ENCODE measurements around the gene CYP1A1.

Gene CYP1A1

DNA sequence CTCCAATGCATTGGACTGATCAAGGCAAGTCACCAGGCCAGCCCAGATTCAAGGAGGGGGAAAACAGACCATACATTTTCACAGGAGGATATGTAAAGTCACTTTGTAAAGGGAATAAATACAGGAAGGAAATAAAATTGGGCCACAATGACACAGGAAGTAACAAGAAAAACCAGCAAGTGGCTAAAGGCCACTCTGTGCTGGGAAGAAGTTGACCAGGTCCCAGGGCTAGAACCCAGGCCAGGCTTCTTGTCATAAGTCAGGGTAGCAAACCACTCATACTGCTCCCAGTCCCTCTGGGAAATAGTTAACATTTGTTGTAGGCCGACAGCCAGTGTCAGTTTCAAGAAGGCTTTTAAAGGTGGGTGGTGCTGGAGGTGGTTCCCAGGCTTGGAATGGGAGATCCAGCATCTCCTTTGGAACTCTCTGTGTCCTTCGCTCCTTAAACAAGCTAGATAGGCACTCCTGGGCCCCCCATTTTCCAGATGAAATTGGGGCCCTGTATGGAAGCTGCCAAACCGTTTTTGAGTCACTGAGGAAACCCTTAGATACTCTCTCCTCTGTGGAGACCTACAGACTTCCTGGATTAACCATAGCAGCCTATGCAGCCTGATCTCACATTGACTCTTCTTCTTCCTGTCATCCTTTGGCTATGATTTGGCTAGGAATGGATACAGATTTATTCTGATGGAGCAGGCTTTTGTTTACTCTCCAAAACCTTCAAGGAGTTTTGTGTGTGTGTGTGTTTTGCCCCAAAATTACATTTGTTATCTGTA lies 14.8 kb downstream of the CYP1A1 start:
- Histone ChIP-seq H3K4me3 (ENCODE audit: low read length) (no peak overlapping the region), H3K27ac (ENCODE audit: low read depth, low read length) (no peak overlapping the region)

DNA sequence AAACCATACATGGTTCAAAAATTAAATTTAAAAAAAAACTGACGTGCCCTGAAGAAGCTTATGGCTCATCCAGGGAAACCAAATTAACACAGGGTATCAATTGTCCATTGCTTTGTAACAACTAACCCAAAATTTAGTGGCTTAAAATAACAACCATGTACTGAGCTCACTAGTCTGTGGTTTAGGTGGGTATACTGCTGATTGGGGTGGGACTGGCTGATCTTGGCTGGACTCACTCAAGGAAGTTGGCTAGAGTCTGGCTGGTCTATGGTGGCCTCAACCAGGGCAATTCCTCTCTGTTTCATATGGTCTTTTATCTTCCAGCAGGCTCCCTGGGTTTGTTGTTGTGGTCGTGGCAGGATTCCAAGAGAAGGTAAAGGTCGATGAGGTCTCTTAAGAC lies 15.4 kb downstream of the CYP1A1 start:
- Histone ChIP-seq H3K4me1 (ENCODE audit: control insufficient read depth, insufficient read depth, low read length) (no peaks in the 10 kb centered on the region), H3K27ac (ENCODE audit: low read depth, low read length) (no peak overlapping the region), H3K4me3 (ENCODE audit: low read length) (no peak overlapping the region), H3K27me3 (ENCODE audit: control insufficient read depth, insufficient read depth, low read length) (no peaks in the 10 kb centered on the region), H3K36me3 (ENCODE audit: control insufficient read depth, insufficient read depth, low read length) (no peaks in the 10 kb centered on the region), H3K9ac (ENCODE audit: low read length) (no peak overlapping the region)

More for the DNA sequence above, 14.8 kb downstream of the CYP1A1 start:
- Histone ChIP-seq H3K36me3 (ENCODE audit: control insufficient read depth, insufficient read depth, low read length) (no peaks in the 10 kb centered on the region), H3K9ac (ENCODE audit: low read length) (no peak overlapping the region), H3K27me3 (ENCODE audit: control insufficient read depth, insufficient read depth, low read length) (no peaks in the 10 kb centered on the region), H3K4me1 (ENCODE audit: control insufficient read depth, insufficient read depth, low read length) (no peaks in the 10 kb centered on the region)

DNA sequence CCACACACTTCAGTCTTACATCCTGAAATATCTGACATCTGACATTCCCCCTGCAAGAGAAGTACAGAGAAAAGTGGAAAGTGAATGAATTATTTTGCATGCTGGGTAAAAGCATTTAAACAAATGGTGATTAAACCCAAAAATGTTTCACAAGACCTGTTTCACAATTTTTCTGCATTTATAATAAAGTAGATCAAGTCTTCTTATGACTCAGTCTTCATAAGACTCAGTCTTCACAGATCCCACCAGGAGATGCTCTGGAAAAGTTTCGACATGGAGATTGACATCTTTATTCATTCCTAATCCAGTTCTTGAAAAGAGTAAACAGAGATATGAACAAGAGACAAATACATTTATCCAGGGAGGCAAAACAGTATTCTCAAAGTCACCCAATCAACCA lies 16.3 kb downstream of the CYP1A1 start:
- H3K36me3 ChIP-seq (ENCODE audit: control insufficient read depth, insufficient read depth, low read length) = no peaks in the 10 kb centered on the region
- H3K4me1 ChIP-seq (ENCODE audit: control insufficient read depth, insufficient read depth, low read length) = no peaks in the 10 kb centered on the region
- no peak overlapping the region for H3K27ac ChIP-seq (ENCODE audit: low read depth, low read length)
- no peaks in the 10 kb centered on the region for H3K27me3 ChIP-seq (ENCODE audit: control insufficient read depth, insufficient read depth, low read length)
- no peak overlapping the region for H3K9ac ChIP-seq (ENCODE audit: low read length)
- H3K4me3 ChIP-seq (ENCODE audit: low read length) = no peak overlapping the region

DNA sequence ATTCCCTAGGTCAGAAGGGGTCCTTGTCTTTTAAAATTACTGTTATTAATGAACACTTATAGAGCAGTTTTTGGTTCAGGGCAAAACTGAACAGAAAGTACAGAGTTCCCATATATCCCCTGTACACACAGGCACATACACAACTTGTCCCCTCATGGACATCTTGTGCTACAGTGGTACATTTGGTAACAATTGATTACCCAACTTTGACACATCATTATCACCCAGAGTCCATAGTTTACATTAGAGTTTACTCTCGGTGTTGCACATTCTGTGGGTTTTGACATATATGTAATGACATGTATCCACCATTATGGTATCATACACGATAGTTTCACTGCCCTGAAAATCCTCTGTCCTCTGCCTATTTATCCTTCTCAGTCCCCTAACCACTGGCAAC lies 28.5 kb downstream of the CYP1A1 start:
- no peak overlapping the region for H3K9ac ChIP-seq (ENCODE audit: low read length)

DNA sequence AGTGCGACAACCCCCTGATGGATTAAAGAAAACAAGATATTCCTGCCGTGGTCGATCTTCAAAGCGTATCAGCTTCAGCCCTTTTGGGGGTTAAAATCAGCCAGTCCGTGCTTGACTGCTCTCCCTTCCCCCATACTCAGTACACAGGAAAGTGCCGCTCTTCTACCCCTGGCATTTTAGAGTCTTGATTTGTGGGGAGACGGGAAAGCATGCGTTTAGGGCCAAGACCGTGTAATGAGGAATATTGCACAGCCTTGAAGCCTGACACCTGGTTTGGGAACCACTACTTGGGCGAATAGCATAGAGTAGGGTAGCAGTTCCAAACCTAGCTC lies 29.0 kb downstream of the CYP1A1 start:
- Histone ChIP-seq H3K4me3 (ENCODE audit: low read length) (peak overlapping the region; percentile 74), H3K27me3 (ENCODE audit: control insufficient read depth, insufficient read depth, low read length) (no peaks in the 10 kb centered on the region), H3K9ac (ENCODE audit: low read length) (peak overlapping the region; percentile 28), H3K36me3 (ENCODE audit: control insufficient read depth, insufficient read depth, low read length) (no peaks in the 10 kb centered on the region), H3K4me1 (ENCODE audit: control insufficient read depth, insufficient read depth, low read length) (peaks cover 6% of the 10 kb centered on the region), H3K27ac (ENCODE audit: low read depth, low read length) (peak overlapping the region; percentile 69)

More for the DNA sequence above, 28.5 kb downstream of the CYP1A1 start:
- H3K27me3 ChIP-seq (ENCODE audit: control insufficient read depth, insufficient read depth, low read length) = no peaks in the 10 kb centered on the region
- no peaks in the 10 kb centered on the region for H3K36me3 ChIP-seq (ENCODE audit: control insufficient read depth, insufficient read depth, low read length)
- peaks cover 6% of the 10 kb centered on the region for H3K4me1 ChIP-seq (ENCODE audit: control insufficient read depth, insufficient read depth, low read length)
- H3K27ac ChIP-seq (ENCODE audit: low read depth, low read length) = no peak overlapping the region
- peak overlapping the region; percentile 74 for H3K4me3 ChIP-seq (ENCODE audit: low read length)

DNA sequence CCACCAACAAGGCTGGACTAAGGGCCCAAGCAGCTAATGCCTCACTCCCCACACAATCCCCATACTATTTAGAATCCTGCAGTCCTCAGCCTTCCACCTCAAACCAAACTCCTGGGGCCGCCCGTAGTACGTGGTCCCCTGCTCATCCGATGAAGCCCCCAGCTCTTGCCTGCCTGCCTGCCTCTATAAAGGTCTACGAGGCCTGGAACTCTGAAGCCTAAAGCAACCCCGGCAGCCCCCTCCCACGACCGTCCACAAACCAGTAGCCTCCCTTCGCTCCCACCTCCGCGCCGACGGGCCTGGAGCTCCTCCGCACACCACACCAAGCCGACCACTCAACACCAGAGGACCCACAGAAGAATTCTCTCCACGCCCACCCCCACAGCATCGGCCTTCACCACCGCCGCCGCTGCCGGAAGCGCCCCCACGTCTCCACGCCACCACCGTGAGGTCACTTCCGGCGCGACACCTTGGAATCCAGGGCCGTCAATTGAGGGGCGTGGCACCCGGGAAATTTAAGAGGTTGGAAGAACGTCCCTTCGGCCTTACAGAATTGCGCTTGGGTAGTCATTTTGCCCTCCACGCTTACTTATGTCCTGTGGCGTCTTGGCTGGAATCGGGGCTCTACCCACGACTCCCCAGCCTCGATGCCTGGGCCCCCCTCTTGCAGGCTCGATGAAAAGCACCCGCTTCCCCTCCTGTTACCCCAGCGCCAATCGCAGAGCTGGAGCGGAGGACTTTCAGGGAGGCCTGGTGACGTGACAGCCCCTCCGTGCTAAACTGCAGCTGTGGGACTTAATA lies 29.5 kb downstream of the CYP1A1 start, which contains the start of gene EDC3:
TSS of gene EDC3 (minus strand) at position 428 of the 801 bp plus-strand sequence. CDS start 20,900 bp downstream, outside the sequence.
- Histone ChIP-seq H3K36me3 (ENCODE audit: control insufficient read depth, insufficient read depth, low read length) (no peaks in the 10 kb centered on the region), H3K4me1 (ENCODE audit: control insufficient read depth, insufficient read depth, low read length) (peaks cover 6% of the 10 kb centered on the region), H3K27me3 (ENCODE audit: control insufficient read depth, insufficient read depth, low read length) (no peaks in the 10 kb centered on the region), H3K9ac (ENCODE audit: low read length) (peak within 1 kb of the TSS; percentile 28), H3K27ac (ENCODE audit: low read depth, low read length) (peak within 1 kb of the TSS; percentile 69), H3K4me3 (ENCODE audit: low read length) (peak within 1 kb of the TSS; percentile 74)

DNA sequence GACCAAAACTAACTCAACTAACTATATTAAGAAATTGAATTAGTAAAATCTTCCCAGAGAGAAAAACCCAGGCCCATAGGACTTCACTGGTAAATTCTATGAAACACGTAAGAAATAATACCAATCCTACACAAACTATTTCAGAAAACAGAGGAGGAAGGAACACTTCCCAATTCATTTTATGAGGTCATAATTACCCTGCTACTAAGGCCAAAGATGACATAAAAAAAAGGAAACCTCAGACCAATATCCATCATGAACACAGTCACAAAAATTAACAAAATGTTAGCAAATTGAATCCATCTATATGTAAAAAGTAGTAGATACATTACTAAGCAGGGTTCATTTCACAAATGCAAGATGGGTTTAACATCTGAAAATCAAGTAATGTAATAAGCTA lies 33.0 kb downstream of the CYP1A1 start:
- H3K36me3 ChIP-seq (ENCODE audit: control insufficient read depth, insufficient read depth, low read length) = no peaks in the 10 kb centered on the region
- no peak overlapping the region for H3K9ac ChIP-seq (ENCODE audit: low read length)
- no peak overlapping the region for H3K27ac ChIP-seq (ENCODE audit: low read depth, low read length)
- H3K4me1 ChIP-seq (ENCODE audit: control insufficient read depth, insufficient read depth, low read length) = peaks cover 6% of the 10 kb centered on the region
- no peak overlapping the region for H3K4me3 ChIP-seq (ENCODE audit: low read length)
- H3K27me3 ChIP-seq (ENCODE audit: control insufficient read depth, insufficient read depth, low read length) = no peaks in the 10 kb centered on the region

DNA sequence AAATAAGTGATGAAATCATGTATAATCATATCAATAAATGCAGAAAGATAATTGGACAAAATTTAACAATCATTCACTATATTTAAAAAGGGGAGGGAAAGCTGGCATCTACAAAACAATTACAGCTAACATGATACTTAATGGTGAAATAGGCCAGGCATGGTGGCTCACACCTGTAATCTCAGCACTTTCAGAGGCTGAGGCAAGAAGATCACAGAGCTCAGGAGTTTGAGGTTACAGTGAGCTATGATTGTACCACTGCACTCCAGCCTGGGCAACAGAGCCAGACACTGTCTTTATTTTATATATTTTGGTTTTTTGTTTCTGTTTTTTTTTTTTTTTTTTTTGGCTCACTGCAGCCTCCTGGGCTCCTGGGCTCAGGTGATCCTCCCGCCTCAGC lies 41.6 kb downstream of the CYP1A1 start:
- no peak overlapping the region for H3K4me3 ChIP-seq (ENCODE audit: low read length)
- H3K4me1 ChIP-seq (ENCODE audit: control insufficient read depth, insufficient read depth, low read length) = no peaks in the 10 kb centered on the region
- H3K27ac ChIP-seq (ENCODE audit: low read depth, low read length) = no peak overlapping the region
- no peaks in the 10 kb centered on the region for H3K27me3 ChIP-seq (ENCODE audit: control insufficient read depth, insufficient read depth, low read length)
- H3K9ac ChIP-seq (ENCODE audit: low read length) = no peak overlapping the region
- H3K36me3 ChIP-seq (ENCODE audit: control insufficient read depth, insufficient read depth, low read length) = no peaks in the 10 kb centered on the region

DNA sequence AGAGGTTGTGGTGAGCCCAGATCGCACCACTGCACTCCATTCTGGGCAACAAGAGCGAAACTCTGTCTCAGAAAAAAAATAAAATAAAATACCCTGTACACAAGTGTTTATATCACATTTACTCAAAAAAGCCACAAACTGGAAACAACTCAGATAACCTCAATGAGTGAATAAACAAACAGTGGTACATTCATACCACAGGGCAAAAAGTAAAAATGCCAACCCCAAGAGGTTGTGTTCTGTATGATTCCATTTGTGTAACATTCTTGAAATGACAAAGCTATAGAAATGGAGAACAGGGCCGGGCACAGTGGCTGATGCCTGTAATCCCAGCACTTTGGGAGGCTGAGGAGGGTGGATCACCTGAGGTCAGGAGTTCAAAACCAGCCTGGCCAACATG lies 42.4 kb downstream of the CYP1A1 start:
- H3K9ac ChIP-seq (ENCODE audit: low read length) = no peak overlapping the region
- no peaks in the 10 kb centered on the region for H3K27me3 ChIP-seq (ENCODE audit: control insufficient read depth, insufficient read depth, low read length)
- H3K27ac ChIP-seq (ENCODE audit: low read depth, low read length) = no peak overlapping the region
- H3K4me3 ChIP-seq (ENCODE audit: low read length) = no peak overlapping the region
- H3K36me3 ChIP-seq (ENCODE audit: control insufficient read depth, insufficient read depth, low read length) = no peaks in the 10 kb centered on the region
- no peaks in the 10 kb centered on the region for H3K4me1 ChIP-seq (ENCODE audit: control insufficient read depth, insufficient read depth, low read length)

DNA sequence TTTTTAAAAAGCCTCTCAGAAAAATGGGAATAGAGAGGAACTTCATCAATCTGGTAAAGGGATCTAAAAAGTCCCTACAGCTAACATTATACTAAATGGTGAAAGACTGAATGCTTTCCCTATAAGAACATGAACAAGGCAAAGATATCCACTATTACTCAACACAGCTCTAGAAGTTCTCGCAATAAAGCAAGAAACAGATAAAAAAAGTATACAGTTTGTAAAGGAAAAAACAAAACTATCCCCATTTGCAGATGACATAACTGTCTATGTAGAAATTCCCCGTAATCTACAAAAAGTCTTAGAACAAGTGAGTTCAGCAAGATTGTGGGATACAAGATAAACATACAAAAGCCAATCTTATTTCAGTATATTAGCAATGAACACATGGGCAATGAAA lies 44.9 kb downstream of the CYP1A1 start:
- H3K9ac ChIP-seq (ENCODE audit: low read length) = no peak overlapping the region

DNA sequence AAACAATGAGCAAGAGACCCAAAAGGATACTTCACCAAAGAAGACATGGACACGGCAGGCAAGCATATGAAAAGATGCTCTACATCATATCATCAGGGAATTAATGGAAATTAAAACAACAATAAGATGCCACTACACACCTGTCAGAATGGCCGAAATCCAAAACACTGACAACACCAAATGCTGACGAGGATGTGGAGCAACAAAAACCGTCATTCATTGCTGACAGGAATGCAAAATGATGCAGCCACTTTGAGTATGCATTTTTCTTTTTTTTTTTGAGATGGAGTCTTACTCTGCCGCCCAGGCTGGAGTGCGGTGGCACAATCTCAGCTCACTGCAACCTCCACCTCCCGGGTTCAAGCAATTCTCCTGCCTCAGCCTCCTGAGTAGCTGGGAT lies 48.5 kb downstream of the CYP1A1 start:
- no peak overlapping the region for H3K4me3 ChIP-seq (ENCODE audit: low read length)
- H3K27ac ChIP-seq (ENCODE audit: low read depth, low read length) = no peak overlapping the region
- peaks cover 3% of the 10 kb centered on the region for H3K36me3 ChIP-seq (ENCODE audit: control insufficient read depth, insufficient read depth, low read length)
- H3K27me3 ChIP-seq (ENCODE audit: control insufficient read depth, insufficient read depth, low read length) = no peaks in the 10 kb centered on the region
- H3K4me1 ChIP-seq (ENCODE audit: control insufficient read depth, insufficient read depth, low read length) = no peaks in the 10 kb centered on the region
- H3K9ac ChIP-seq (ENCODE audit: low read length) = no peak overlapping the region

More for the DNA sequence above, 44.9 kb downstream of the CYP1A1 start:
- Histone ChIP-seq H3K27ac (ENCODE audit: low read depth, low read length) (no peak overlapping the region), H3K4me1 (ENCODE audit: control insufficient read depth, insufficient read depth, low read length) (no peaks in the 10 kb centered on the region), H3K4me3 (ENCODE audit: low read length) (no peak overlapping the region), H3K36me3 (ENCODE audit: control insufficient read depth, insufficient read depth, low read length) (no peaks in the 10 kb centered on the region), H3K27me3 (ENCODE audit: control insufficient read depth, insufficient read depth, low read length) (no peaks in the 10 kb centered on the region)

DNA sequence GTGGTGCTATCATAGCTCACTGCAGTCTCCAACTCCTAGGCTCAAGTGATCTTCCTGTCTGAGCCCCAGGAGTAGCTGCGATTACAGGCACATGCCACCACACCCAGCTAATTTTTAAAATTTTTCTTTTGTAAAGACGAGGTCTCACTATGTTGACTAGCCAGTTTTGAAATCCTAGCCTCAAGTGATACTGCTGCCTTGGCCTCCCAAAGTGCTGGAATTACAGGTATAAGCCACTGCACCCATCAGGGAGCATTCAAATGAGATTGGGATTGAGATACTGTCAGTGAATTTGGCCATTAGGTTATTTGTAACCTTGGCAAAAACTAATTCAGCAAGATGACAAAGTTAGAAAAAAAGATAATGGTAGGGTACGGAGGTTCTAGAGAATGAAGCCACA lies 51.2 kb downstream of the CYP1A1 start:
- peaks cover 8% of the 10 kb centered on the region for H3K36me3 ChIP-seq (ENCODE audit: control insufficient read depth, insufficient read depth, low read length)
- H3K27me3 ChIP-seq (ENCODE audit: control insufficient read depth, insufficient read depth, low read length) = no peaks in the 10 kb centered on the region
- no peak overlapping the region for H3K9ac ChIP-seq (ENCODE audit: low read length)
- no peak overlapping the region for H3K27ac ChIP-seq (ENCODE audit: low read depth, low read length)
- H3K4me3 ChIP-seq (ENCODE audit: low read length) = no peak overlapping the region
- H3K4me1 ChIP-seq (ENCODE audit: control insufficient read depth, insufficient read depth, low read length) = no peaks in the 10 kb centered on the region
